Spleen (tissue), 7 donors: ENCODE data around the gene P2RX6.

ENCODE experiments used
- POLR2AphosphoS5 ChIP-seq, 3 donors: sonication (generic); formaldehyde crosslinking; IDR thresholded peaks; one replicate each; pipeline ENCODE4 v1.5.1; 2017; ENCODE audit warnings: antibody characterized with exemption in 3 of 3
- TF ChIP-seq, protein P1 (sequence below), 11 experiments: fragments of 200-600 bp in 7 of 11; fragments of 450-650 bp in 4 of 11; sonication (generic) in 4 of 11; IDR thresholded peaks in 8 of 11; conservative IDR thresholded peaks in 3 of 11; 1 replicate in 7 of 11; 2 replicates in 4 of 11; pipeline versions ENCODE4 v1.4.0 to v1.8.0; 2016 to 2021; ENCODE audit warnings: antibody characterized with exemption in 11 of 11, inconsistent platforms in 4 of 11, mild to moderate bottlenecking in 1 of 11
- donor health status: DM: no; HTN: no; CAD: no; lungs with moderate emphysema.
- donor health status: DM: no; HTN: no; CAD: no.
- donor health status: DM: no; HTN: no; CAD: no.

DNA sequence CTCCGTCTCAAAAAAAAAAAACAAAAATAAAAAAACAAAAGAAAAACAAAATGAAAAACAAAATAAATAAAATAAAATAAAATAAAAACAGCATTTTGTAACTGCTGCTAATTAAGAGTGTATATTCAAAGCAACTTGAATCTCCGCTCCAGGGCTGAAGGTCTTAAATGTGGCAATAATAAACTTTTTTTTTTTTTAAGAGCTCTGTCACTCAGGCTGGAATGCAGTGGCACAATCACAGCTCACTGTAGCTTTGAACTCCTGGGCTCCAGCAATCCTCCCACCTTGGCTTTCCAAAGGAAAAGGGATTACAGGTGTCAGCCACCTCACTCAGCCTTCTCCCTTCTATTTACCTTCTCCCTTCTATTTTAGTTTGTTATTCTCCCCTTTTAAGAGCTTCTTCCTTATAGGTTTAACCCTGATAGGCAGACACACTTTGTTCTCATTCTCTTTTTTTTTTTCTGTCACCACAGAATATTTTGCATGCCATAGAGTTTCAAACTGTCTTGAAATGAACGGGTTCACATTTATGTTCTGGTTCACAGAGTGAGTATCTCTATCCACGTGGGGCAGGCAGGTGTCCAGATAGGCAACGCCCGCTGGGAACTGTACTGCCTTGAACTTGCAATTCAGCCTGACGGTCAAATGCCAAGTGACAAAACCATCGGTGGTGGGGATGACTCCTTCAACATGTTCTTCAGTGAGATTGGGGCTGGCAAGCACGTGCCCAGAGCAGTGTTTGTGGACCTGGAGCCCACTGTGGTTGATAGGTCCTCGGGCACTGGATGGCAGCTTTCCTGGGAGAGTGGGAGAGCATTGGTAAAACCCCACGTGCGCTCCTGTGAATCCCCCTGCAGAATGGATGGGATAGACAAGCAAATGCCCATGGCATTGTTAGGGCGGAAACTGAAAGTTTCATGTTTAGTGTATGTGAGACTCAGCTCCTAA lies 50.2 kb downstream of the P2RX6 start:
- no peak for TF ChIP-seq POLR2AphosphoS5 (IDR thresholded peaks at IDR 0.05)
- TF ChIP-seq, protein P1, sequence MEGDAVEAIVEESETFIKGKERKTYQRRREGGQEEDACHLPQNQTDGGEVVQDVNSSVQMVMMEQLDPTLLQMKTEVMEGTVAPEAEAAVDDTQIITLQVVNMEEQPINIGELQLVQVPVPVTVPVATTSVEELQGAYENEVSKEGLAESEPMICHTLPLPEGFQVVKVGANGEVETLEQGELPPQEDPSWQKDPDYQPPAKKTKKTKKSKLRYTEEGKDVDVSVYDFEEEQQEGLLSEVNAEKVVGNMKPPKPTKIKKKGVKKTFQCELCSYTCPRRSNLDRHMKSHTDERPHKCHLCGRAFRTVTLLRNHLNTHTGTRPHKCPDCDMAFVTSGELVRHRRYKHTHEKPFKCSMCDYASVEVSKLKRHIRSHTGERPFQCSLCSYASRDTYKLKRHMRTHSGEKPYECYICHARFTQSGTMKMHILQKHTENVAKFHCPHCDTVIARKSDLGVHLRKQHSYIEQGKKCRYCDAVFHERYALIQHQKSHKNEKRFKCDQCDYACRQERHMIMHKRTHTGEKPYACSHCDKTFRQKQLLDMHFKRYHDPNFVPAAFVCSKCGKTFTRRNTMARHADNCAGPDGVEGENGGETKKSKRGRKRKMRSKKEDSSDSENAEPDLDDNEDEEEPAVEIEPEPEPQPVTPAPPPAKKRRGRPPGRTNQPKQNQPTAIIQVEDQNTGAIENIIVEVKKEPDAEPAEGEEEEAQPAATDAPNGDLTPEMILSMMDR (IDR thresholded peaks at IDR 0.05 in 8 of 11, conservative IDR thresholded peaks at IDR 0.05 in 3 of 11): no peak
